AG04450 (cell line): ENCODE measurements around the gene GAS1. TPM values are rescaled to one million over a fixed set of nuclear protein-coding genes. Genes with fewer than 3 reads are reported as not detected.

Experiments used
- CTCF ChIA-PET: fragments of 300-600, 350-600 bp; formaldehyde crosslinking; extraction: SDS; loops from one replicate; lab custom pipeline; 2022; ENCODE audit warnings: antibody characterized with exemption, inconsistent platforms; lab: Charles Lee
- POLR2A ChIA-PET: fragments of 350-600 bp; formaldehyde crosslinking; extraction: SDS; loops from one replicate; lab custom pipeline; 2021; ENCODE audit warnings: antibody characterized with exemption, inconsistent platforms; lab: Yijun Ruan, JAX
- DNase-seq: peaks from one replicate; pipeline ENCODE4 v3.0.0-alpha.2; 2011; ENCODE audit warnings: low read depth, low spot score
- H3K27ac ChIP-seq: one replicate; pipeline ENCODE4 v1.5.1; 2012; ENCODE audit warnings: low read depth, low read length, control low read depth
- H3K27me3 ChIP-seq: one replicate; pipeline ENCODE4 v1.6.0; 2012; ENCODE audit warnings: low read length; ENCODE audit not compliant: control insufficient read depth, insufficient read depth
- H3K4me3 ChIP-seq: 2 replicates; pipeline ENCODE4 v1.5.1; 2011; ENCODE audit warnings: mild to moderate bottlenecking, low read depth, low read length, control low read depth
- H3K9me3 ChIP-seq: 2 replicates; pipeline ENCODE4 v1.5.1; 2012; ENCODE audit warnings: low read length; ENCODE audit not compliant: control insufficient read depth, insufficient read depth
- CTCF ChIP-seq: IDR thresholded peaks from 2 replicates; pipeline ENCODE4 v1.5.1; 2011; ENCODE audit warnings: low read depth, low read length, control low read depth, inconsistent platforms
- polyA plus RNA-seq: library from polyadenylated mRNA; depleted of rRNA; stranded (reverse); fragments of >200 nt; gene quantifications from 2 replicates; pipeline ENCODE4 v1.2.3, GENCODE V29; 2011

The GAS1 gene
- polyA plus RNA-seq, 1 experiment, result 7.6 TPM

- peak overlapping the region; percentile 81 for H3K27ac ChIP-seq
- no peak for DNase-seq
- ChIA-PET CTCF (interaction anchor here (1.0 to 4.6 kb wide), 10 partner anchors 10 to 533 kb away, joined by 3 to 37 read pairs (median 7); no protein-coding TSS in a partner anchor), POLR2A (interaction anchor here (0.6 to 3.0 kb wide), 7 partner anchors 37 to 513 kb away, joined by 3 to 19 read pairs (median 4); no protein-coding TSS in a partner anchor)
- peak overlapping the region; percentile 86 for H3K4me3 ChIP-seq
- no peak for TF ChIP-seq CTCF
- peaks cover 23% of the 10 kb centered on the region for H3K27me3 ChIP-seq
- H3K9me3 ChIP-seq, result no peaks in the 10 kb centered on the region; the same call in 1 of the 2 replicates
These were observed 833 bp downstream of the GAS1 start for GRCh38 chr9:86946201-86947145.

- no peaks in the 10 kb centered on the region; the same call in 1 of the 2 replicates for H3K9me3 ChIP-seq
- peak overlapping the region; percentile 86 for H3K4me3 ChIP-seq
- CTCF ChIA-PET, result interaction anchor here (0.6 to 1.4 kb wide), 3 partner anchors 14 to 488 kb away, joined by 3 read pairs; no protein-coding TSS in a partner anchor
- POLR2A ChIA-PET, result interaction anchor here (0.7 to 2.4 kb wide), 3 partner anchors 150 to 512 kb away, joined by 3 to 7 read pairs (median 4); no protein-coding TSS in a partner anchor
- H3K27ac ChIP-seq, result peak overlapping the region; percentile 52
- no peak for DNase-seq
- H3K27me3 ChIP-seq, result peaks cover 26% of the 10 kb centered on the region
- TF ChIP-seq CTCF, result no peak
These were observed 1.5 kb downstream of the GAS1 start for GRCh38 chr9:86945728-86946200.

- Histone ChIP-seq H3K9me3 (no peaks in the 10 kb centered on the region; the same call in 1 of the 2 replicates), H3K27ac (no peak overlapping the region), H3K27me3 (peaks cover 28% of the 10 kb centered on the region), H3K4me3 (peak overlapping the region; percentile 86)
- DNase-seq, result no peak
- ChIA-PET POLR2A (interaction anchor here (0.7 kb wide), 1 partner anchor 359 kb away, joined by 3 read pairs; no protein-coding TSS in a partner anchor), CTCF (interaction anchor here (0.5 to 1.2 kb wide), 8 partner anchors 13 to 531 kb away, joined by 3 to 7 read pairs (median 3); no protein-coding TSS in a partner anchor)
- no peak for TF ChIP-seq CTCF
These were observed 2.2 kb downstream of the GAS1 start for GRCh38 chr9:86944796-86945727.

GRCh38 chr9:86943201-86944113, 3.8 kb downstream of the GAS1 start:
- no peak for TF ChIP-seq CTCF
- no peak overlapping the region for H3K4me3 ChIP-seq
- H3K27ac ChIP-seq, result no peak overlapping the region
- H3K9me3 ChIP-seq, result no peaks in the 10 kb centered on the region; the same call in 1 of the 2 replicates
- H3K27me3 ChIP-seq, result peaks cover 28% of the 10 kb centered on the region
- ChIA-PET CTCF (interaction anchor here (1.0 to 1.9 kb wide), 3 partner anchors 382 to 510 kb away, joined by 4 read pairs; no protein-coding TSS in a partner anchor), POLR2A (no interaction called here)
- DNase-seq, result no peak
